Stimulated activated CD8-positive, alpha-beta memory T cell treated with anti-CD3 and anti-CD28 coated beads, Interleukin-15, amount 100 ng/mL, for 4 hours (primary cell): Measurements from ENCODE around the gene KCND2.
"Not testable (repeated sequence)": the region's sequence is repeated elsewhere in the genome, so short reads cannot be mapped to it uniquely, and the experiment has no call there.

Source experiments
- DNase-seq, 2 donors: peaks; one replicate each; pipeline ENCODE4 v3.0.0-alpha.2; 2020; ENCODE audit warnings: low read depth in 2 of 2

KCND2 gene

DNA sequence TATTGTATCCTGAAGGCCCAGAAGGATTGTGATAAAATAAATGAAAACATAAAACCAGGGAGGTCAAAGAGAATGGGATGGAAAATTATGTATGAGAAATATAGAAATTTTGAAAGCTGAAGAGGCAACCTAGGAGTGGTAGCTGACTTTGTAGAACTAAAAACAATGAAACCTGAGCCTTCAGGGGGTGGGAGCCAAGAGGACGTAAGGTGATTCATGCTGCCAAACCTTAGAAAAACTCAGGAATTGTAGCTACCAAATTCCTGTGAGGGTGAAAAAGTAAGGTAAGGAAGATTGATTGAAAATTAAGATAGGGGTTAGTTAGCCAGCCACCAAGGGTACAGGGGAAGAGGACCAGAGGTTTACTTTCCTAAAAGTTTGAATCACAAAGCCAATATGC, 213.2 kb downstream of the KCND2 start:
- DNase-seq: no peak

DNA sequence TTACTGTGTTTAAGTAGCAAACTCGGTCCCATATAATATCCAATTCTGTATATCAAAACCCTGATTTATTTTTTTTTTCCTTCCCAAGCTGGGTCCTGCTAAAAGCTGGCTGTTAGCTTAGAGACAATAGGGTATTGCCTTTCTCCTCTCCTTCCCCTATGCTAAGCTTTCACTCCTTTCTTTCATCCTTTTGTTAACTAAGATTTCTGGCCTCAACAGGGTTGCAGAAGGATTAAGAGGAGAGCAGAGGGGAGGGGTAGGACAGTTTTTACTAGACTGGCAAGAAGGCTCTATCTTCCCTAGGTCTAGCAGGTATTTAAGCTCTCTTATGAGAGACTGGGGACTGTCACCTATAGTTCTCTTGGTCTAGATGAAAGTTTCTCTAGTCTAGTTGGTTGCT, 229.2 kb downstream of the KCND2 start:
- DNase-seq: no peak

DNA sequence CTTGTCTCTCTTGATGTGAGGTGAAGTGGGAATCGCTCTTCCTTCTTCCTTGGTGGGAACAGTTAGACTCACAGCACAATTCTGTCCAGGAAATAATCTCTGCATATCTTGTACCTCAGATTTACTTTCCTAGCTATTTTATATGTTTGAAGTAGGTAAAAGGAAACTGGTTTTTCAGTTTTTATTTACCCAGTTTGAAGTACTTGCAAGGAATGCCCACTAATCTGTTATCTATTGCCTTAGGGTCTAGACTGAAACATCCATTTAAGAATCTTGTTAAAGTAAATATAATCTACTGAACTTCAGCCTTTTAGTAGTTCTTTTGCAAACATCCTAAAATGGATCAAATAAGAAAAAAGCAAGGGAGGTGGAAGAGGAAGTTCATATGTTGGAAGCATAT, 229.8 kb downstream of the KCND2 start:
- DNase-seq: no peak

DNA sequence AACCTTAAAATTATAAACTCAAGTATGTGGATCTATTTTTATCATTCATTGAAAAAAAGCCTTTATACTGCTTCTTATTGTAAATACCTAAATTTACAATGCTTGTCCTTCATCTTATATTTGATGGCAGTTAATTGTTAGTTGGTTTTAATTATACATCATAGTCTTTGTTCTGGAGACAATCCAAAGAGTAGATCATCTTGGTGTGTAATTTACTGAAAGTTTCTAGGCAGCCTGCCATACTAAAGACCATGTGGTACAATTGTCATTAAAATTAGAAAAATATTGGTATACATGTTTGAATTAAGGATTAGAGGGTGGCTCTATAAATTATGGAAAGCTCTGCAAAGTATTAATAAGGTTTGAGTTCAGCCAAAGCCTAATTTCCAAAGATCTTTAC, 231.4 kb downstream of the KCND2 start:
- DNase-seq: no peak

DNA sequence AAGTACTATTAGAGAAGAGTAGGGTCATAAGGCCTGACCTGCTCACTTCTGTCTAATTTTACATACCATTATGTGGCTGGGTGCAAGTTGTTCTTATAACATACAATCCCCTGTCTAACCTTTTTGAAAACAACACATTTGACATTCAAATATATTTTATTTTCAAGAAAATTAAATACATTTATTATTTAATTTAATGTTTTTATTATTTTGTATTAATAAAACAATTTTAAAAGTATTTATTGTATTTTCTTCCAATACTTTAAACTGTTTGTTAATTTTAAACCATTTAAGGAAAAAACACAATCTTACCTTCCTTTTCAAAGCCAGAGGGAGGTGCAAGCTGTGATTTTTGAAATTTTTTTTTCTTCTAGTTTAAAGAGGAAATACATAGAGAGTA, 232.8 kb downstream of the KCND2 start:
- no peak for DNase-seq

DNA sequence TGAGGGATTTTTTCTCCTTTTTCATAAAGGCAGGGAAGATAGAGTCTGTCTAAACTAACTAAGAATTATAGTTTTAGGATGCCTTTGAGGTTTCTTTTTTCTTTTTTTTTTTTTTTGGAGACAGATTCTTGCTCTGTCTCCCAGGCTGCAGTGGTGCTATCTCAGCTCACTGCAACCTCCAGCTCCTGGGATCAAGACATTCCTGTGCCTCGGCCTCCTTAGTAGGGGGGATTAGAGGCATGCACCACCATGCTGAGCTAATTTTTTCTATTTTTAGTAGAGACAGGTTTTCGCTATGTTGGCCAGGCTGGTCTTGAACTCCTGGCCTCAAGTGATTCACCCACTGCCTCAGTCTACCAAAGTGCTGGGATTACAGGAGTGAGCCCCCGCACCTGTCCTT, 239.7 kb downstream of the KCND2 start:
- DNase-seq: no peak

DNA sequence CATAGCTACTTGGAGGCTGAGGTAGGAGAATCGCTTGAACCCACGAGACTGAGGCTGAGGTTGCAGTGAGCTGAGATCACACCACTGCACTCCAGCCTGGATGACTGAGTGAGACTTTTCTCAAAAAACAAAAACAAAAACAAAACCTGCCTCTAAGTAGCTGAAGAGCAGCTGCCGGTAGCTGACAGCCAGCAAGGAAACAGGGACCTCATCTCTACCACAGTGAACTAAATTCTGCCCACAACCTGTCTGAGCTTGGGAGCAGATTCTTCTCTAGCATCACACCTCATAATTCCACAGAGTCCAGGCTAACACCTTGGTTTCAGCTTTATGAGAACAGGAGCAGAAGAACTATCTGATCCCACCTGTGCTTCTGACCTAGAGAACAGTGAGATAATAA, 246.2 kb downstream of the KCND2 start:
- no peak for DNase-seq

DNA sequence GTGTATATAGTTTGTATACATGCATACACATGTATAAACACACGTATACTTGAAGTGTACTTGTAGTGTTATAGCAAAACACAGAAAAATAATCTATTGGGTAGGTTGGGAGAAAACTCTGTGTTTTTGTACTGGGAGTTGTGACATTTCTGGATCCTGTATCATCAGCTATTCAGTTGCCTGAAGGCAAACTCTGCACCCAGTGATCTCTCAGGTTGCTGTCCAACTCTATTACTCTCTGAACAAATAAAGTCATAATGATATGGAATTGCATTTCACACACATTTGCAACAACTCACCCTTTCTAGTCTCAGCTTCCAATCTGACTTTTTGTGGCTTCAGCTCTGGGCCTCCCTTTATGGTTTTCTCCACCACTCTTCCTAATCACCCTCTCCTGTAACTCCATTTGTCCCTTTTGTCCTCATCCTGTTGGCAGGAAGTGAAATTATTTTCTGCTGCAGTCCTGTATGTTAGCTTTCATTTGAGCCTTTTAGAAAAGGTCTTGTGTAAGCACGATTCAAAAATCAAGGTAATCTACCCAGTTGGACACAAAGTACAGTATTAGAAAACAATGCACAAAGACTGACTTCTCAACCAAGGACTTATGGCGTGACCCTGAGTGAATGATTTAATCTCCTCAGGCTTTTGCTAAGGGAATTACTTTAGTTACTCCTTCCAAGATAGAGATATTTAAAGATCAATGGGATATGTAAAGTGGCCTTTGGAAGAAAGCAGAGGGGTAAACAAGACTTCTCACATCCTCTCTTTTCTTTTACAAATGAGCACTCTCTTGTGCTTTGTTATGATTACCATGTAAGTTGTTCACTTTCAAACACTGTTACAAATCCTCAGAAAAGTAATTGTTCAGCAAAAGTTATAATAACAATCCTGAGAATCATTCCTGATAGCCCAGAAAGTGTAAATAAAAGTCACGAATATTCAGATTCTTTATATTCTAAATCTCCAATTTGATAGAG, 249.1 kb downstream of the KCND2 start:
- DNase-seq: no peak

DNA sequence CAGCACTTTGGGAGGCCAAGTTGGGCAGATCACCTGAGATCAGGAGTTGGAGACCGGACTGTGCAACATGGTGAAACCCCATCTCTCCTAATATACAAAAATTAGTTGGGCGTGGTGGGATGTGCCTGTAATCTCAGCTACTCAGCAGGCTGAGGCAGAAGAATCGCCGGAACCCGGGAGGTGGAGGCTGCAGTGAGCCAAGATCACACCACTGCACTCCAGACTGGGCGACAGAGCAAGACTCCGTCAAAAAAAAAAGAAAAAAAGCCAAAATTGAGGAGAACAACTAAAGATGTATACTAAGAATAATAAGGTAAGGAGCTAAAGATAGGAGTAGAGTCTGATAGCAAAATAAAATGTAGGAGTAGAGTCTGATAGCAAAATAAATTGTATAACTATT, 251.0 kb downstream of the KCND2 start:
- no peak for DNase-seq

DNA sequence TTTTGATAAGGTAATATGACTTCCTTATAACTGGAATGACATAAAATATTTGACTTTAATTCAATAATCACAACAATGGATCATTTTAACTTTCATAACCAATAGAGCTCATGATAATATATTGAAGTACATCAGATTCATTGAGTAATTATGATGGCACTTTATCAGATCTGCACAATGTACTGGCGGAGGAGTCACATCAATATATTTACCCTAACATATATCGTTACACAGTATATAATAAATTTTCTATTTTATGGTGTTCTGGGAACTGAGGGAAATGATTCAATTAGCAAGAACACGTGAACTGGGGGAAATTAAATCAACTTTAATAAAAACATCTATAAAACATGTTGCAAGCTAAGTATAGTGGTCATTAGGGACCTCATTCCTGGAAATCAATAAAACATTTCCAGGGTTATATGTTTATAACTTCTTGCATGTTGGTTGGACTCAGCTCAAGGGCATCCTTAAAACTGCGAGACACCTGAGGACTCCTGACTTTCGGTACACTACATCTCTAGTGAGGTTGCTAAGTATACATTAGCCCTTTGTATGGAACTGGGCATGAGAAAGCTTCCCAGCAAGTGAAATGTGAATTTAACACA, 254.0 kb downstream of the KCND2 start:
- no peak for DNase-seq

DNA sequence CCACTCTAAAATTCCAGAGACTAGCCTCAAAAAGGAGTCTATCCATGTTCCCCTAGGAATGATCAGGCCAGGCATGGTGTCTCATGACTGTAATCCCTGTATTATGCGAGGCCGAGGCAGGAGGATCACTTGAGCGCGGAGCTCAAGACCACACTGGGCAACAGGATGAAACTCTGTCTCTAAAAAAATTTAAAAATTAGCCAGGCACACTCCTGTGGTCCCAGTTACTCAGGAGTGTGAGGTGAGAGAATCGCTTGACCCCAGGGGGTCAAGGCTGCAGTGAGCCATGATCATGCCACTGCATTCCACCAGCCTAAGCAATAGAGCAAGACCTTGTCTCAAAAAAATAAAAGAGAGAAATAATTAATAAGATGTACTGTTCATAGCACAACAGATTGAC, 256.8 kb downstream of the KCND2 start:
- no peak for DNase-seq

DNA sequence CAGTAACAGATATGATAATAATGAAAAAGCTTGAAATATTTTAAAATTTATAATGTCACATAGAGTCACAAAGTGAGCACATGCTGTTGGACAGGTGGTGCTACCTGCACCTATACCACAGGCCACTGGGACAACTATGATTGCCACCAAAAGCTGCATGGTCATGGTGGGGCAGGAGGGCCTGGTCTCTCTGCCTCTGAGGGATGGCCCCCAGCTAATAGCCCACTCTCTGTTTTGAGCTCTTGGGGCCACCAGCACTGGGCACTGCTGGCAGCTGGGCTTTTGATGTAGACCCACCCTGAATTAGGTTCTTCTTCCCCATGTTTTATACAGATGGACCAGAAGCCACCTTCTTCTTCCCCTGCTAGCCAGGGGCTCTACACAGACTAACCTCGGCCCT, 265.4 kb downstream of the KCND2 start:
- DNase-seq: no peak

DNA sequence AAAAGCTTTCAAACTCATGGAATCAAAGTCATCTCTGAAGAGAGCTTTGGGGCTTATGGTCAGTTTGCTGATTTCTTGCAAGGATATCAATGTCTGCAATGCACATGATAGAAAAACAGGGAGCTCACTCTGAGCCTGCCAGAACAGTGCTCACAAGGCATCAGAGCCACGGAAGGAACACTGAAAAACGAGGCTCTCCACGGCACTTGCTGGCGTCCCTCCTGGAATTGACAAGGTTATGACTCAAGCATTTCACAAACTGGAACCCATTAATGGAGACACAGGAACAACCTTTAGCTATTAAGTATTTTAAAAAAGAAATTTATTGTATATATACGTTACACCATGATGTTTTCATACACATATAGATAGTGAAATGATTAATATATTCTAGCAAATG, 266.3 kb downstream of the KCND2 start:
- no peak for DNase-seq

DNA sequence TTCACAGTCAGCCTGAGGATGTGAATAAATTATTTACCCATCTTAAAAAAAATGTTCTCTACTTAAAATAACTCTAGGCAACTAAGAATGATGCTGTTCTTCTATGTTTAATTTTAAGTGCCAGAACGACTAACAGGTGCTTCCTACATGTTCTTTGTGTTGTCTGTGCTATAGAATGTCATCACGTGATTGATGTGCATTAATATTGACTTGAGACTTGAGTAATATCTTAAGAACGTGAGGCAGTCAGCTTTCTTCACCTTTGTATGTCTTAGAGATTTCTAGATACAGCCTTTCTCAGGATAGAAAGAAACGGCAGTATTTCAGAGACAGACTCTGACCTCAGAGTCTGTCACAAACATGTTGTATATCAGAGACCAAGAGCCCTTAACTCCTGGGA, 274.6 kb downstream of the KCND2 start:
- DNase-seq: no peak

DNA sequence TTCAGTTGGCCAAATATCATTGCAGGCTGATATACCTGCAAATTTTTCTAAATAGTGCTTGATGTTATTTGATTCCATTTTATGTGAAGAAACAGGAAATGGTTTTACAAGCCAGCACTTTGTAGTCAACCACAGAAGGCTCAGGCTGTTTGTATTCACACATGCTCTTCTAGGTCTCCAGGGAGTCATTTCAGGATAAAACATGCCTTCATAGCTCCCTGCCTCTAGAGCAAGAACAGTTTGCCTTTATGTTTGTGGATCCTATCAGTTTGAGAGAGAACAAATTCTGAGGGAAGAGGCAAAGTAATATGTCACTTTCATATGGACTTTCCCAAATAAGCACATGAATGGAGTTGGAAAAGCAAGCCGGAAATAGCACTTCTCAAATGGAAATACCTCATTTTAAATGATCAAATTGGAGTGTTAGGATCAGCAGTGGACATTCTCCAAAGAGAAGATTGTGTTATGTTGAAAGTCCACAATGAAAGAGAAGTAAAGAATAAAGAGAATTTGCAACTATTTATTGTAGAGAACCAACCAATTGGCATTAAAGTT, 277.6 kb downstream of the KCND2 start:
- DNase-seq: no peak

DNA sequence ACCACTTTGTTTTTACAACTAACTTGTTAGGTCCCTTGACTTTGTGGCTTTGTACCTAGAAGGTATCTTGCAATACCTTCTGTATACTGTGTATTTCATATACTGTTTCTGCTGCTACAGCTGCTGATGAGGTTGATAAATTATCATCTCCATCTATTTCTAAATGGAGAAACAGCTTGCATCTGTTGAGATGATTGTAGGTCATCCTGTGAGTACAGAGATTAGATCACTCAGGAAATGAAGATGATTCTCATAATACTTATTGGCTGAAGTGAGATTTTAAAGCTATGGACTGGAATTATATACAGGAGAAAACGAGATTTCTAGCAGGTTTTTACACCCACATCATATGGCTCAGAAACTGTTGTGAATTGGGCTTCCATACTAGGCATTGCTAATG, 280.5 kb downstream of the KCND2 start:
- no peak for DNase-seq

DNA sequence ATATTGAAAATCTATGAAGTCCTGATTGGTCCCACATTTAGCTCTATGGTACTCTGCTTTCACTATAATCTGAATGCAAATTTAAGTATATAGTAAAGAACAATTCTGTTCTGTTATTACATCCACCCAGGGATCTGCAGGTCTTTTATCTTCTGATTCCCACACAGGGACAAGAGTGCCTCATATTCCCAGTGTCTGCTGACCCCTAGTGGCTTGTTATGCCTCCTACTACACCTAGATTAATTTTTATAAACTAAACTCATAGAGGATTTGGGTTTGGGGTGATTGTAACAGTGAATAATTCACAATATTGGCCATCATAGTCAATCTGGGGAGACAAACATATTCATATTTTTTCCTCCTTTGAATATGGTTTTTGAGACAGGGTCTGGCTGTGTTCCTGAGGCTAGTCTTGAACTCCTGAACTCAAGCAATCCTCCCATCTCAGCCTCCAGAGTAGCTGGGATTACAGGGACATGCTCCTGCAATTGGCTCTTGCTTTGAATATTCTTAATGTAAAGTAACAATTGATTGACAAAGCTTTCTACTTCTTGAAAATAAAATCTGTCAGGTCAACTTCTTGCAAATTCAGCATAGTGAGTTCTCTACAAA, 282.1 kb downstream of the KCND2 start:
- no peak for DNase-seq

DNA sequence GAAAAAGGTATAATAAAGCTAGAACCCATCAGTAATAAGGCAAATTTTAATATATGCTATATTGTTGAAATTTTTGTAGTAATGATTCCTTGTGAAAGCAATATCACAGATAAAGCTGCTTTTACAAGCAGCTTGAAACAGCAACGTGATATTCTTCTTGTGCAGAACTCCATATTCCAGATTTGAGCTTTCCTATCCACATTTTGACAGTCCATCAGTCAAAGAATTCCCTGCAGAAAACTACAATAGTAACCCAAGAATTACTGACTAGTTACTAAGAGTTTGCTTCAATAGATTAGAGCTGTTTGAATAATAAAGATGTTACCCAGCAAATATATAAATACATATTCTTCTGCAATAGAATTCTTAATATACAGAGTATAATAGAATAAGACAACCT, 291.2 kb downstream of the KCND2 start:
- no peak for DNase-seq

DNA sequence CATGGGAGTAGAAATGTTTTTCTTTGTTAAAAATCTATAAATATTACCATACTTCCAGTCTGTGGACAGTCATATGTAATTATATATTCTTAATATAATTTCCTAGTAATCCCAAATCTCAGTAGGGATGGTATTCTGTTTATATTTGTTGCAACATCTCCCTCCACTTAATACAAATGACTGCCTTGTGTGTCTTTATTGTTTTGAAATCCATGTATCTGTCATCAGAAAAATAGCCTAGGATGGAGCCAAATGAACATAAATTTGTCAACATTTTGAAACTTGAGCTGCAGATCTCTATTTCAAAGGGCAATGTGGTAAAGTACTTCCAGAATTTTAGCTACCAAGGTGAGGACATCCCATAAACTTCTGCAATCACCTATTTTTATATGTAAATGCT, 294.2 kb downstream of the KCND2 start:
- DNase-seq: no peak

DNA sequence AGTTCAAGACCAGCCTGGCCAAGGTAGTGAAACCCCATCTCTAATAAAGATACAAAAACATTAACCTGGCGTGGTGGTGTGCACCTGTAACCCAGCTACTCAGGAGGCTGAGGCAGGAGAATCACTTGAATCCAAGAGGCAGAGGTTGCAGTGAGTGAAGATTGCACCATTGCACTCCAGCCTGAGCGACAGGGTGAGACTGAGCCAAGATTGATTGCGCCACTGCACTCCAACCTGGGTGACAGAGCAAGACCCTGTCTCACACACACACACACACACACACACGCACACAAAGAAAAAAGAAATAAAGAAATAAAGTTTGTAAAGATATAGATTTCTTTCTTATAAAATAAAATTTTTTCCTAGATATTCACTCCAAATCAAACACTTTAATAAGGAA, 305.7 kb downstream of the KCND2 start:
- not testable (repeated sequence) for DNase-seq

DNA sequence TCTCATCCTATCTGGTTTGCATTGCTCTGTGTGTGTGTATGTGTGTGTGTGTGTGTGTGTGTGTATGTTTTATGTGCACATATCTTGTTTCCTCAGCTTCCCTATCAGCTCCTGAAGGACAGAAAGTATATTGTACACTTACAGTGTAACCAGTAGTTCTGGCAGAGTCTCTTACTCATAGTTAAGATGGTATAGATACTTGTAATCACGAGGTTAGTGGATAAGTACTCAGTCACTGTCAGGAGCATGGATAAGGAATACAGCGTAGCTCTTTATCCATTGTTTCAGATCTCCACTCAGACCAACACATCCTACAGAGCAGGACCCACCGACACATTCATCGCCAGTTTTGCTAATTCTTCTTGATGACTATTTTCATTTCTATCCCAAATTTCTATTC, 309.9 kb downstream of the KCND2 start:
- DNase-seq: no peak

DNA sequence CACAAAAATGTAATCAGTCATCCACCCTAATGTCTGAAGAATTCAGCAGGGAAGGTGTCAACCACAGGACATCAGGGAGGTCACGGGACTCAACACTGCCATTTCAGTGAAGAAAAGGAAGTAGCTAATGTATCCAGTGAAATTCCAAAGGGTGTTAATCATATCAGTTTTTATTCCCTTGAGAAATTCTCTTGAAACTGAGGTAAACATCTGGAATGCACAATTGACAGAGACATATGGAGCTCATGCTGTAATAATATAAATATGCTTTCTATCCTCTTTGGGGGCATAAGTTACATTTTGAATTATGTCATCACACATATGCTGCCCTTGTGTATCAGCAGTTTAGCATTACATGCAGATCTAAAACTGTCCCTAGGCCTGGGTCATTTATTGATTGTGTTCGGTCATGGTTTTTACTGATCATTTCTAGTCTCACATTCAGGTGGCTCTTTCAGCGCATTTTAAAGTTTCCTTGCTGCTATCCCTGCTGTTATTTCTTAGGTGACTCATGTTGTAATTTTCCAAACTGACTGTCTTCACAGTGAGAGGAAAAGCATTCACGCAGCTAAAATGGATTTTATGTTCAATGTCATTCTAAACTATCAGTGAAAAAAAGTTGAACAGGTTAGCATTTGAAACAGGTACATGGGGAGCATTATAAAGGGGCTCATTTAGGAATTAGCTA, 311.1 kb downstream of the KCND2 start:
- no peak for DNase-seq
